DND-41 (cell line): ENCODE results near the gene PGPEP1.

Source experiments
- ATAC-seq: fragments of 200-7000 bp; cut with Tn5 transposase; 3 replicates; pipeline ENCODE4 v1.9.1; 2021; ENCODE audit warnings: low read depth; ENCODE audit not compliant: insufficient read depth
- DNase-seq: peaks from one replicate; pipeline ENCODE4 v3.0.0-alpha.2; 2020
- H2AFZ ChIP-seq: 2 replicates; pipeline ENCODE4 v1.6.0; 2012; ENCODE audit warnings: low read depth, low read length
- H3K27ac ChIP-seq: 2 replicates; pipeline ENCODE4 v1.5.1; 2012; ENCODE audit warnings: low read length, inconsistent platforms
- H3K27me3 ChIP-seq: fragments of 200-600 bp; sonication (generic); 2 replicates; pipeline ENCODE4 v1.6.0; 2012; ENCODE audit warnings: low read length, mild to moderate bottlenecking, inconsistent platforms; ENCODE audit not compliant: insufficient read depth, poor library complexity
- H3K36me3 ChIP-seq: 2 replicates; pipeline ENCODE4 v1.5.1; 2012; ENCODE audit warnings: low read length, inconsistent platforms; ENCODE audit not compliant: insufficient read depth
- H3K4me1 ChIP-seq: 2 replicates; pipeline ENCODE4 v1.5.1; 2012; ENCODE audit warnings: mild to moderate bottlenecking, low read length; ENCODE audit not compliant: insufficient read depth
- H3K4me2 ChIP-seq: 2 replicates; pipeline ENCODE4 v1.6.0; 2012; ENCODE audit warnings: mild to moderate bottlenecking, moderate library complexity, low read length, inconsistent platforms; ENCODE audit not compliant: insufficient read depth
- H3K4me3 ChIP-seq, 2 experiments: fragments of 200-600 bp in 1 of 2; shearing (Covaris generic) in 1 of 2; 2 replicates each; pipeline ENCODE4 v1.5.1; 2012 to 2016; ENCODE audit warnings: inconsistent platforms in 2 of 2, low read length in 2 of 2, mild to moderate bottlenecking in 2 of 2, low read depth in 1 of 2, moderate library complexity in 1 of 2
- H3K79me2 ChIP-seq: 2 replicates; pipeline ENCODE4 v1.6.0; 2012; ENCODE audit warnings: low read length, inconsistent platforms; ENCODE audit not compliant: insufficient read depth
- H3K9ac ChIP-seq: 2 replicates; pipeline ENCODE4 v1.6.0; 2012; ENCODE audit warnings: low read depth, mild to moderate bottlenecking, inconsistent platforms, low read length, moderate library complexity
- H3K9me3 ChIP-seq: 2 replicates; pipeline ENCODE4 v1.5.1; 2012; ENCODE audit warnings: low read length, moderate library complexity, mild to moderate bottlenecking, inconsistent platforms; ENCODE audit not compliant: insufficient read depth, severe bottlenecking
- H4K20me1 ChIP-seq: 2 replicates; pipeline ENCODE4 v1.6.0; 2012; ENCODE audit warnings: low read length; ENCODE audit not compliant: insufficient read depth
- CTCF ChIP-seq: IDR thresholded peaks from 2 replicates; pipeline ENCODE4 v1.5.1; 2012; ENCODE audit warnings: borderline replicate concordance, low read length, moderate library complexity, mild to moderate bottlenecking; ENCODE audit not compliant: poor library complexity, severe bottlenecking; ENCODE audit errors: extremely low read depth
- EZH2 ChIP-seq: IDR thresholded peaks from 3 replicates; pipeline ENCODE4 v1.6.1; 2012; ENCODE audit warnings: borderline replicate concordance, low read depth, mild to moderate bottlenecking, moderate library complexity, low read length, inconsistent platforms; ENCODE audit not compliant: severe bottlenecking

Gene PGPEP1

GRCh38 chr19:18326772-18327171 is 13.6 kb upstream of the PGPEP1 start:
- H3K9ac ChIP-seq: no peak overlapping the region
- H2AFZ ChIP-seq: no peak overlapping the region
- TF ChIP-seq CTCF (no peak), EZH2 (no peak)
- H3K4me1 ChIP-seq: peaks cover 31% of the 10 kb centered on the region
- H3K9me3 ChIP-seq: no peaks in the 10 kb centered on the region
- H3K36me3 ChIP-seq: no peaks in the 10 kb centered on the region; the same call in 1 of the 2 replicates
- H3K27ac ChIP-seq: no peak overlapping the region
- ATAC-seq (no peak), DNase-seq (no peak)
- peaks cover 15% of the 10 kb centered on the region for H3K79me2 ChIP-seq
- no peaks in the 10 kb centered on the region for H3K27me3 ChIP-seq
- no peak overlapping the region for H3K4me3 ChIP-seq
- no peaks in the 10 kb centered on the region for H4K20me1 ChIP-seq
- H3K4me2 ChIP-seq: no peak overlapping the region

DNA sequence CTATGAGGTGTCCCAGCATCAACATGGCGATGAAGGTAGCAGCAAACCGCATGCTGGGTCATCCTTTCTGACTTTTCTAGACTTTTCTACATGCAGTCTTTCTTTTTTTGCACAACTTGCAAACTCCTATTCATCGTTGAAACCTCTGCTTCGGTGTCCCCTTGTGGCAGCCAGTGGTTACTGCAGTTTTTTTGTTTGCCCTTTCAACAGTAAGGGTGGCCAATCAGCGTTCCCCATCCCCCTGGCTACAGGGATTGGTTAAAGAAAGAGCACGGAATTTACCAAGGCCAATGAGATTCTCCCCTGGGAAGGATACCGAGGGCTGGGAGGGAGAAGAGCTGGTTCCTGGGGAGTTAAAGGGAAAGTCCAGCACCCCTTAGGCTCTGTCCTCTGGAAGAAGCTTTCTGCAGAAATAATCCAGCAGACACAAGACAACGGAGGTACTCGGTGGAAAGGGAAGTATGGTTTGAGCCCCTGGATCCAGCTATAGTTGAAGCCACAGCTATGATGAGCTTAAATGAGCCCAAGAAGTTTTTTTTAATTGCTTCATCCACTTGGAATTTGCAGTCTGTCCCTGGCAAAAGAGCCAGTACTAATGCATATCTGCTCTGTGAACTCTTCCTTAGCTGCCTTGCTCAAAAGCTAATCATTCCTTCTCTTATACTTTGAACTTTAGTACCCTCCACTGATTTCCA is 11.9 kb upstream of the PGPEP1 start:
- Histone ChIP-seq H4K20me1 (no peaks in the 10 kb centered on the region), H3K79me2 (0 out of 2 replicates have a peak, but pooled peaks cover 2% of the 10 kb centered on the region), H3K4me1 (peaks cover 22% of the 10 kb centered on the region), H3K36me3 (no peaks in the 10 kb centered on the region), H2AFZ (peak overlapping the region; percentile 84), H3K27me3 (no peaks in the 10 kb centered on the region), H3K4me3 (peak overlapping the region; percentile 5 to 49), H3K27ac (peak overlapping the region; percentile 60), H3K4me2 (peak overlapping the region; percentile 67), H3K9ac (peak overlapping the region; percentile 46), H3K9me3 (no peaks in the 10 kb centered on the region)
- TF ChIP-seq EZH2: no peak
- TF ChIP-seq CTCF: peak; percentile 99
- DNase-seq (peak; percentile 95), ATAC-seq (peak; percentile 100)

GRCh38 chr19:18329035-18329376 is 11.4 kb upstream of the PGPEP1 start:
- DNase-seq (no peak), ATAC-seq (no peak)
- Histone ChIP-seq H3K27ac (peak overlapping the region; percentile 60), H2AFZ (peak overlapping the region; percentile 84), H3K36me3 (no peaks in the 10 kb centered on the region), H3K4me1 (peaks cover 17% of the 10 kb centered on the region), H3K9me3 (no peaks in the 10 kb centered on the region), H3K4me3 (peak overlapping the region; percentile 5 to 49), H3K9ac (peak overlapping the region; percentile 46), H3K27me3 (no peaks in the 10 kb centered on the region), H4K20me1 (no peaks in the 10 kb centered on the region), H3K79me2 (no peaks in the 10 kb centered on the region), H3K4me2 (peak overlapping the region; percentile 67)
- TF ChIP-seq CTCF: no peak
- no peak for TF ChIP-seq EZH2
